Fibroblast of mammary gland (primary cell): ENCODE data around the gene ZMAT3.
A peak's percentile ranks its signal among the peaks of the same experiment; 100 is the strongest.

ENCODE experiments used
- DNase-seq: peaks from one replicate; pipeline ENCODE4 v3.0.0-alpha.2; 2010; ENCODE audit warnings: low read depth
- H3K4me3 ChIP-seq: 2 replicates; pipeline ENCODE4 v1.5.1; 2011; ENCODE audit warnings: low read depth, mild to moderate bottlenecking, low read length, moderate library complexity; ENCODE audit not compliant: control insufficient read depth
- CTCF ChIP-seq: conservative IDR thresholded peaks from 2 replicates; pipeline ENCODE4 v1.5.1; 2011; ENCODE audit warnings: low read depth, low read length, inconsistent platforms; ENCODE audit not compliant: control insufficient read depth, insufficient read depth

The ZMAT3 gene

GRCh38 chr3:179026636-179027035 is 45.0 kb downstream of the ZMAT3 start:
- peak; percentile 47 for DNase-seq
- H3K4me3 ChIP-seq: no peak overlapping the region
- TF ChIP-seq CTCF: no peak

- TF ChIP-seq CTCF: no peak
These were observed 50.3 kb downstream of the ZMAT3 start for GRCh38 chr3:179021119-179021903.

GRCh38 chr3:179020112-179020511 is 51.5 kb downstream of the ZMAT3 start:
- no peak overlapping the region for H3K4me3 ChIP-seq
- no peak for DNase-seq
- TF ChIP-seq CTCF: no peak

More at GRCh38 chr3:179021119-179021903, 50.3 kb downstream of the ZMAT3 start:
- no peak overlapping the region for H3K4me3 ChIP-seq
- DNase-seq: no peak

GRCh38 chr3:179018808-179019207 is 52.8 kb downstream of the ZMAT3 start:
- no peak overlapping the region for H3K4me3 ChIP-seq
- DNase-seq: no peak
- TF ChIP-seq CTCF: no peak

- DNase-seq: no peak
- TF ChIP-seq CTCF: no peak
- no peak overlapping the region for H3K4me3 ChIP-seq
These were observed 54.5 kb downstream of the ZMAT3 start for GRCh38 chr3:179016979-179017670.

GRCh38 chr3:179015551-179016020 is 56.0 kb downstream of the ZMAT3 start:
- peak; percentile 83 for DNase-seq
- TF ChIP-seq CTCF: peak; percentile 91
- no peak overlapping the region for H3K4me3 ChIP-seq
